K562 (cell line): Measurements from ENCODE around the gene GCN1. TPM values are rescaled to one million over a fixed set of nuclear protein-coding genes. Genes with fewer than 3 reads are reported as not detected.

Source experiments
- ATAC-seq: fragments of 200-7000 bp; cut with Tn5 transposase; 3 replicates; pipeline ENCODE4 v1.9.1; 2020; ENCODE audit warnings: moderate library complexity
- BruUV-seq: library from RNA; stranded (reverse); fragments of 400-500 nt; replicated peaks from 2 replicates; lab custom pipeline; 2021; lab: Mats Ljungman, UMichigan
- CTCF ChIA-PET: fragments of 300-600 bp; formaldehyde crosslinking; extraction: SDS; loops from one replicate; lab custom pipeline; 2021; ENCODE audit warnings: low intra/inter-chr PET ratio; lab: Yijun Ruan, JAX
- POLR2A ChIA-PET: fragments of 300-600, 350-650 bp; sonication (Branson Sonifier 250); formaldehyde crosslinking; extraction: SDS; loops from one replicate; lab custom pipeline; 2021; ENCODE audit warnings: antibody characterized with exemption, inconsistent platforms; lab: Yijun Ruan, JAX
- DNase-seq, 4 experiments: peaks; one replicate each; pipeline versions ENCODE4 v3.0.0 to v3.0.0-alpha.2; 2011 to 2018; ENCODE audit warnings: low spot score in 3 of 4, mixed read lengths in 3 of 4; ENCODE audit errors: extremely low read depth in 1 of 4
- FAIRE-seq: peaks from 2 replicates; lab custom pipeline; 2011; peaks lifted over from hg19 to GRCh38; lab: Jason Lieb, UNC
- H2AFZ ChIP-seq: 2 replicates; pipeline ENCODE4 v1.6.0; 2011; ENCODE audit warnings: low read depth, low read length, control low read depth, inconsistent platforms
- H3K27ac ChIP-seq: fragments of 200-600 bp; 3 replicates; pipeline ENCODE4 v1.8.0; 2011; ENCODE audit warnings: low read depth, mild to moderate bottlenecking, control low read depth, inconsistent platforms, low read length, moderate library complexity, mixed read lengths; ENCODE audit errors: extremely low read depth
- H3K27me3 ChIP-seq, 2 experiments: fragments of 300-600 bp in 1 of 2; 2 replicates in 1 of 2; 3 replicates in 1 of 2; pipeline versions ENCODE4 v1.6.0 to v1.8.0; 2011; ENCODE audit warnings: inconsistent platforms in 2 of 2, low read length in 2 of 2, mild to moderate bottlenecking in 1 of 2, mixed read lengths in 1 of 2, moderate library complexity in 1 of 2; ENCODE audit not compliant: control insufficient read depth in 2 of 2, insufficient read depth in 2 of 2
- H3K36me3 ChIP-seq: fragments of 300-600 bp; 3 replicates; pipeline ENCODE4 v1.8.0; 2011; ENCODE audit warnings: mild to moderate bottlenecking, low read length, inconsistent platforms; ENCODE audit not compliant: control insufficient read depth, insufficient read depth
- H3K4me1 ChIP-seq, 2 experiments: fragments of 200-600 bp in 1 of 2; replicated peaks in 1 of 2; 2 replicates in 1 of 2; 3 replicates in 1 of 2; pipeline versions ENCODE4 v1.5.1 to v1.8.0; 2011; ENCODE audit warnings: inconsistent platforms in 2 of 2, low read length in 2 of 2, mild to moderate bottlenecking in 1 of 2, mixed read lengths in 1 of 2, moderate library complexity in 1 of 2; ENCODE audit not compliant: control insufficient read depth in 2 of 2, insufficient read depth in 2 of 2
- H3K4me2 ChIP-seq: 2 replicates; pipeline ENCODE4 v1.6.1; 2011; ENCODE audit warnings: low read length, control low read depth, inconsistent platforms, mixed read lengths; ENCODE audit not compliant: insufficient read depth
- H3K4me3 ChIP-seq: fragments of 200-600 bp; sonication (generic), shearing (Covaris generic); 2 replicates; pipeline ENCODE4 v1.5.1; 2016; ENCODE audit warnings: control low read depth, inconsistent platforms
- H3K79me2 ChIP-seq: fragments of 200-600 bp; 3 replicates; pipeline ENCODE4 v1.8.0; 2011; ENCODE audit warnings: low read length, inconsistent platforms; ENCODE audit not compliant: control insufficient read depth, insufficient read depth
- H3K9ac ChIP-seq, 2 experiments: 2 replicates each; pipeline versions ENCODE4 v1.6.0 to v1.6.1; 2011; ENCODE audit warnings: low read depth in 2 of 2, low read length in 2 of 2, control low read depth in 1 of 2, inconsistent platforms in 1 of 2, mild to moderate bottlenecking in 1 of 2, mixed read lengths in 1 of 2; ENCODE audit not compliant: insufficient read depth in 1 of 2
- H3K9me1 ChIP-seq: one replicate; pipeline ENCODE4 v1.6.0; 2011; ENCODE audit warnings: inconsistent platforms, mild to moderate bottlenecking, low read length, moderate library complexity; ENCODE audit not compliant: control insufficient read depth, insufficient read depth
- H3K9me3 ChIP-seq: replicated peaks from 2 replicates; pipeline ENCODE4 v1.5.1; 2011; ENCODE audit warnings: low read depth, low read length, inconsistent platforms; ENCODE audit not compliant: control insufficient read depth, insufficient read depth
- H4K20me1 ChIP-seq: replicated peaks from 2 replicates; pipeline ENCODE4 v1.6.1; 2011; ENCODE audit warnings: low read length, inconsistent platforms, mixed read lengths; ENCODE audit not compliant: control insufficient read depth, insufficient read depth
- CHD2 ChIP-seq: IDR thresholded peaks from 2 replicates; pipeline ENCODE4 v1.6.1; 2011; ENCODE audit warnings: low read depth, low read length
- ETV6 ChIP-seq, 3 experiments: fragments of 150-350 bp in 1 of 3; sonication (generic) in 1 of 3; formaldehyde crosslinking in 1 of 3; IDR thresholded peaks; 2 replicates each; pipeline versions ENCODE4 v1.6.1 to v1.8.0; 2014 to 2022; ENCODE audit warnings: borderline replicate concordance in 2 of 3, low read depth in 2 of 3, antibody characterized with exemption in 1 of 3, low read length in 1 of 3, mild to moderate bottlenecking in 1 of 3, missing genetic modification reagents in 1 of 3
- NCOR1 ChIP-seq: fragments of 450-650 bp; IDR thresholded peaks from 2 replicates; pipeline ENCODE4 v1.6.1; 2016; ENCODE audit warnings: mild to moderate bottlenecking, moderate library complexity
- PHB2 ChIP-seq: fragments of 450-650 bp; IDR thresholded peaks from 2 replicates; pipeline ENCODE4 v1.6.1; 2017; ENCODE audit warnings: low read depth
- PHF8 ChIP-seq: fragments of 200-600 bp; sonication (generic); IDR thresholded peaks from 2 replicates; pipeline ENCODE4 v1.6.1; 2012; ENCODE audit warnings: mixed run types, mild to moderate bottlenecking, inconsistent platforms, low read length, moderate library complexity, borderline replicate concordance
- PRMT5 ChIP-seq: sonication (generic); formaldehyde crosslinking; IDR thresholded peaks from 2 replicates; pipeline ENCODE4 v1.5.0; 2020; ENCODE audit warnings: missing genetic modification reagents
- TCF7L2 ChIP-seq: fragments of 150-350 bp; IDR thresholded peaks from 2 replicates; pipeline ENCODE4 v1.6.1; 2016; ENCODE audit warnings: low read depth, mild to moderate bottlenecking, low read length, moderate library complexity
- ZBTB8A ChIP-seq: fragments of 450-650 bp; IDR thresholded peaks from 2 replicates; pipeline ENCODE4 v1.6.1; 2018; ENCODE audit warnings: mild to moderate bottlenecking, moderate library complexity; ENCODE audit not compliant: partially characterized antibody
- ZNF143 ChIP-seq: sonication (generic); formaldehyde crosslinking; IDR thresholded peaks from 2 replicates; pipeline ENCODE4 v1.9.0; 2022; ENCODE audit warnings: mild to moderate bottlenecking, missing genetic modification reagents
- ZSCAN29 ChIP-seq: fragments of 450-650 bp; IDR thresholded peaks from 2 replicates; pipeline ENCODE4 v1.6.1; 2017
- WGBS: fragments of 100-300 bp; shearing (Covaris generic); methylation state at CpG from one replicate; pipeline ENCODE4 v1.1.6; 2016; ENCODE audit warnings: low coverage, mixed read lengths; ENCODE audit not compliant: insufficient coverage; ENCODE audit errors: missing lambda C conversion rate; 5-methylcytosine and 5-hydroxymethylcytosine counted together
- in situ Hi-C: fragments of 300-500 bp; cut with MboI; formaldehyde crosslinking; loops from 4 replicates; pipeline ENCODE4 v1.15.0; 2018; ENCODE audit warnings: inconsistent platforms, mixed read lengths
- intact Hi-C: fragments of 100-400 bp; cut with micrococcal nuclease; formaldehyde crosslinking; loops from 2 replicates; pipeline ENCODE4 v1.14.2; 2022
- polyA plus RNA-seq, 8 experiments: library from polyadenylated mRNA; depleted of rRNA in 4 of 8; stranded (reverse) in 5 of 8; unstranded in 3 of 8; fragments of >200 nt; fragmentation: Nextera tagmentation in 2 of 8; fragmentation: Illumina TruSeq in 1 of 8; extraction: Ambion mirVana in 2 of 8; extraction: Trizol in 1 of 8; gene quantifications; 2 replicates each; pipeline versions ENCODE4 v1.2.1 to v1.2.3, GENCODE V29; 2011 to 2014; ENCODE audit warnings: inconsistent platforms in 1 of 8, missing spikeins in 1 of 8
- total RNA-seq, 7 experiments: library from RNA; depleted of rRNA in 6 of 7; stranded (reverse); fragments of >200 nt in 6 of 7; fragmentation: Illumina TruSeq in 2 of 7; extraction: Trizol in 2 of 7; gene quantifications; 2 replicates each; pipeline versions ENCODE4 v1.2.1 to v1.2.3, GENCODE V29; 2011 to 2021; ENCODE audit warnings: low replicate concordance in 1 of 7
- TF ChIP-seq, protein P1 (sequence below): sonication (generic); formaldehyde crosslinking; IDR thresholded peaks from 2 replicates; pipeline ENCODE4 v1.8.0; 2022; ENCODE audit warnings: mild to moderate bottlenecking, missing genetic modification reagents
- TF ChIP-seq, protein P2 (sequence below): fragments of 450-650 bp; formaldehyde crosslinking; conservative IDR thresholded peaks from 2 replicates; pipeline ENCODE4 v1.4.0; 2022; ENCODE audit warnings: mild to moderate bottlenecking, missing genetic modification characterization
- TF ChIP-seq, protein P3 (sequence below): sonication (generic); formaldehyde crosslinking; IDR thresholded peaks from 2 replicates; pipeline ENCODE4 v1.9.0; 2022; ENCODE audit warnings: mild to moderate bottlenecking, missing genetic modification reagents

GCN1 gene
- total and polyA plus RNA-seq, 9 of the 15 experiments (the other 6 are each of a cell fraction or from before 2014, with no cell fraction given): 11.9 to 190 (median 51.7) TPM

DNA sequence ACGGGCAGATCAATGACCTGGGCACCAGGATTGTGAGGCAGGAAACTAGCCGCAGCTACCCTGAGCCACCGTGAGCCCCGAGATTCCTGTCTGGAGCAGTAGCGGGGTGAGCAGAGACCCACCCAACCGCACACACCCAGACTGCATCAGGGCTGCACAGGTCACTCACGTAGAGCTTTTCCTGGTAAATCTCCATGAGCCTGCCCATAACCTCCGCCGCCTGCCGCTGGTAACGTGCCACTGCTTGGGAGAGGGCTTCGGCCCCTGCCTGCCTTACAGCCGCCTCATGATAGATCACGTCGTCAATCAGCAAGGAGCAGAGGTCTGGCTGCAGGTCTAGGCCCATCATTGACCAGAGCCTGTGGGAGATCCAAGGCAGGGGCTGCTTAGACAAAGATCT lies 39.4 kb downstream of the GCN1 start:
- in situ Hi-C loops: no loop called here
- Histone ChIP-seq H3K36me3 (peaks cover 91% of the 10 kb centered on the region), H2AFZ (no peak overlapping the region), H3K27me3 (no peaks in the 10 kb centered on the region), H3K4me3 (no peak overlapping the region)
- ATAC-seq (no peak), DNase-seq (no peak)
- intact Hi-C loops: no loop called here
- 97% methylated on average over 15 of the region's 15 CpGs for WGBS
- TF ChIP-seq, protein P1, sequence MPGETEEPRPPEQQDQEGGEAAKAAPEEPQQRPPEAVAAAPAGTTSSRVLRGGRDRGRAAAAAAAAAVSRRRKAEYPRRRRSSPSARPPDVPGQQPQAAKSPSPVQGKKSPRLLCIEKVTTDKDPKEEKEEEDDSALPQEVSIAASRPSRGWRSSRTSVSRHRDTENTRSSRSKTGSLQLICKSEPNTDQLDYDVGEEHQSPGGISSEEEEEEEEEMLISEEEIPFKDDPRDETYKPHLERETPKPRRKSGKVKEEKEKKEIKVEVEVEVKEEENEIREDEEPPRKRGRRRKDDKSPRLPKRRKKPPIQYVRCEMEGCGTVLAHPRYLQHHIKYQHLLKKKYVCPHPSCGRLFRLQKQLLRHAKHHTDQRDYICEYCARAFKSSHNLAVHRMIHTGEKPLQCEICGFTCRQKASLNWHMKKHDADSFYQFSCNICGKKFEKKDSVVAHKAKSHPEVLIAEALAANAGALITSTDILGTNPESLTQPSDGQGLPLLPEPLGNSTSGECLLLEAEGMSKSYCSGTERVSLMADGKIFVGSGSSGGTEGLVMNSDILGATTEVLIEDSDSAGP (CRISPR knock-in tag): no peak
- no peak for TF ChIP-seq TCF7L2
- TF ChIP-seq ETV6 (IDR thresholded peaks at IDR 0.05; ENCODE audit: borderline replicate concordance in 1 of 2, low read depth in 2 of 2, low read length in 1 of 2): no peak
- no peak for TF ChIP-seq ETV6 (CRISPR knock-in tag; IDR thresholded peaks at IDR 0.05; ENCODE audit: borderline replicate concordance)
- no peak for TF ChIP-seq ZNF143 (CRISPR knock-in tag)
- TF ChIP-seq, protein P2, sequence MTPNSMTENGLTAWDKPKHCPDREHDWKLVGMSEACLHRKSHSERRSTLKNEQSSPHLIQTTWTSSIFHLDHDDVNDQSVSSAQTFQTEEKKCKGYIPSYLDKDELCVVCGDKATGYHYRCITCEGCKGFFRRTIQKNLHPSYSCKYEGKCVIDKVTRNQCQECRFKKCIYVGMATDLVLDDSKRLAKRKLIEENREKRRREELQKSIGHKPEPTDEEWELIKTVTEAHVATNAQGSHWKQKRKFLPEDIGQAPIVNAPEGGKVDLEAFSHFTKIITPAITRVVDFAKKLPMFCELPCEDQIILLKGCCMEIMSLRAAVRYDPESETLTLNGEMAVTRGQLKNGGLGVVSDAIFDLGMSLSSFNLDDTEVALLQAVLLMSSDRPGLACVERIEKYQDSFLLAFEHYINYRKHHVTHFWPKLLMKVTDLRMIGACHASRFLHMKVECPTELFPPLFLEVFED (CRISPR knock-in tag): no peak
- TF ChIP-seq PRMT5: no peak
- TF ChIP-seq PHB2: no peak
- TF ChIP-seq PHF8: no peak
- no peak for TF ChIP-seq ZSCAN29
- no peak for TF ChIP-seq ZBTB8A
- TF ChIP-seq, protein P3, sequence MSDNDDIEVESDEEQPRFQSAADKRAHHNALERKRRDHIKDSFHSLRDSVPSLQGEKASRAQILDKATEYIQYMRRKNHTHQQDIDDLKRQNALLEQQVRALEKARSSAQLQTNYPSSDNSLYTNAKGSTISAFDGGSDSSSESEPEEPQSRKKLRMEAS (CRISPR knock-in tag): no peak
- TF ChIP-seq CHD2: no peak
- TF ChIP-seq NCOR1: no peak
- TF ChIP-seq, all 486 proteins: peak for 0
- Histone ChIP-seq H3K4me1 (no peaks in the 10 kb centered on the region), H3K9me1 (no peaks in the 10 kb centered on the region), H3K79me2 (no peaks in the 10 kb centered on the region), H4K20me1 (peaks cover 12% of the 10 kb centered on the region; the same call in 1 of the 2 replicates), H3K27ac (no peak overlapping the region), H3K9ac (peak overlapping the region in 1 of 2 experiments; percentile 57; a peak in 2 of 4 replicates), H3K4me2 (no peak overlapping the region), H3K9me3 (no peaks in the 10 kb centered on the region)
- no TSS peak for BruUV-seq
- ChIA-PET CTCF (no interaction called here), POLR2A (interaction anchor here (0.6 to 1.7 kb wide), 2 partner anchors 29 to 80 kb away, joined by 4 to 5 read pairs; no protein-coding TSS in a partner anchor)
- FAIRE-seq: no peak
